ENCODE measurements around the gene ZNF146. TPM values are rescaled to one million over a fixed set of nuclear protein-coding genes. Genes with fewer than 3 reads are reported as not detected.

ZNF146 gene
- total and polyA plus RNA-seq, 2 of the 8 experiments (the other 6 are each of a cell fraction or from before 2014, with no cell fraction given) = 27.0 to 161 TPM

DNA sequence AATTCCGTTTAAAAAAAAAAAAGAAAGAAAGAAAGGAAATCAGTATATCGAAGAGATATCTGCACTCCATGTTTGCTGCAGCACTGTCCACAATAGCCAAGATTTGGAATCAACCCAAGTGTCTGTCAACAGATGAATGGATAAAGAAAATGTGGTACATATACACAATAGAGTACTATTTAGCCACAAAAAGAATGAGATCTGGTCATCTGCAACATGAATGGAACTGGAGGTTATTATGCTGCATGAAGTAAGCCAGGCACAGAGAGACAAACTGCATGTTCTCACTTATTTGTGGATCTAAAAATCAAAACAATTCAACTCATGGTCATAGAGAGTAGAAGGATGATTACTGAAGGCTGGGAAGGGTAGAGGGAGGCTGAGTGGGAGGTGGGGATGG lies 16.8 kb upstream of the ZNF146 start:
- H3K79me2 ChIP-seq (ENCODE audit: control insufficient read depth in 1 of 2, insufficient read depth in 2 of 2, low read length in 2 of 2) = no peaks in the 10 kb centered on the region
- no peak overlapping the region for H3K56ac ChIP-seq (replicated peaks; ENCODE audit: insufficient read length, low read depth, low read length)
- H3K23me2 ChIP-seq (ENCODE audit: low read depth, low read length) = no peaks in the 10 kb centered on the region
- no peak overlapping the region for H4K91ac ChIP-seq (replicated peaks; ENCODE audit: insufficient read length, low read length)
- no peak overlapping the region for H2AFZ ChIP-seq (ENCODE audit: low read length)
- H3K4ac ChIP-seq (replicated peaks; ENCODE audit: insufficient read length, low read depth, low read length) = no peak overlapping the region
- no peaks in the 10 kb centered on the region for H3K9me3 ChIP-seq (ENCODE audit: insufficient read depth in 2 of 2, low read depth in 1 of 2, low read length in 1 of 2)
- CTCF ChIA-PET (ENCODE audit: partially characterized antibody) = interaction anchor here (1.0 kb wide), 1 partner anchor 70 kb away, joined by 3 read pairs; no protein-coding TSS in a partner anchor
- H3K27ac ChIP-seq (ENCODE audit: low read depth, low read length) = no peak overlapping the region
- H3K4me3 ChIP-seq (ENCODE audit: extremely low read depth in 1 of 4, insufficient read depth in 2 of 4, low read depth in 3 of 4, low read length in 4 of 4) = no peak overlapping the region
- H3K4me1 ChIP-seq (replicated peaks in 1 of 4; ENCODE audit: control insufficient read depth in 3 of 4, insufficient read depth in 4 of 4, low read length in 3 of 4) = no peaks in the 10 kb centered on the region
- H2AK5ac ChIP-seq (ENCODE audit: low read depth, low read length) = no peak overlapping the region
- DNase-seq (ENCODE audit: low read depth in 1 of 2, low spot score in 2 of 2) (no peak), FAIRE-seq (no peak)
- H2BK5ac ChIP-seq (ENCODE audit: low read depth, low read length) = no peak overlapping the region
- no peak overlapping the region for H3K18ac ChIP-seq (ENCODE audit: extremely low read depth, low read length)
- H3K27me3 ChIP-seq (replicated peaks in 1 of 4; ENCODE audit: control insufficient read depth in 3 of 4, extremely low read depth in 1 of 4, insufficient read depth in 3 of 4, low read length in 3 of 4) = no peaks in the 10 kb centered on the region
- POLR2A ChIA-PET (ENCODE audit: partially characterized antibody) = no interaction called here
- no peak overlapping the region for H3K14ac ChIP-seq (ENCODE audit: insufficient read length)
- no peak overlapping the region for H2BK12ac ChIP-seq (ENCODE audit: low read depth, low read length)
- H4K8ac ChIP-seq (ENCODE audit: extremely low read depth, insufficient read depth, low read length) = no peak overlapping the region
- no peak overlapping the region for H3K23ac ChIP-seq (ENCODE audit: insufficient read length)
- H2BK120ac ChIP-seq (replicated peaks; ENCODE audit: low read depth, low read length) = no peak overlapping the region
- no peaks in the 10 kb centered on the region for H4K20me1 ChIP-seq (replicated peaks in 1 of 2; ENCODE audit: control insufficient read depth in 1 of 2, insufficient read depth in 2 of 2, low read length in 2 of 2)
- H3K36me3 ChIP-seq (ENCODE audit: control insufficient read depth in 2 of 4, insufficient read depth in 4 of 4, low read length in 3 of 4) = no peaks in the 10 kb centered on the region
- WGBS, 2 experiments (ENCODE audit: extremely low coverage in 1 of 2, insufficient coverage in 1 of 2, insufficient read length in 1 of 2, insufficient replicate concordance in 2 of 2, low coverage in 1 of 2, low lambda C conversion rate in 2 of 2, missing lambda C conversion rate in 1 of 2) = 91% methylated on average over 1 of the region's 2 CpGs; no CpG with 5 or more reads in 1 of the 2 experiments
- no peaks in the 10 kb centered on the region for H3K79me1 ChIP-seq (ENCODE audit: low read depth, low read length)
- H2BK20ac ChIP-seq (ENCODE audit: low read length) = no peak overlapping the region
- no peak overlapping the region for H4K5ac ChIP-seq (ENCODE audit: insufficient read length, low read depth, low read length)
- no peak overlapping the region for H3K9ac ChIP-seq (replicated peaks in 1 of 4; ENCODE audit: extremely low read depth in 1 of 4, low read depth in 3 of 4, low read length in 3 of 4)
- H3K4me2 ChIP-seq (ENCODE audit: insufficient read depth in 1 of 2, low read depth in 2 of 2, low read length in 2 of 2) = no peak overlapping the region
- no peak overlapping the region for H2BK15ac ChIP-seq (ENCODE audit: low read length)
- TF ChIP-seq RNF2 (IDR thresholded peaks at IDR 0.05; ENCODE audit: borderline replicate concordance, low read depth, low read length, missing control alignments, poor library complexity, severe bottlenecking) (no peak), SP2 (IDR thresholded peaks at IDR 0.05; ENCODE audit: low read length) (no peak), SRF (IDR thresholded peaks at IDR 0.05; ENCODE audit: low read depth, low read length) (no peak)
